HCT116 (cell line): ENCODE measurements around the gene DNM1L. TPM values are rescaled to one million over a fixed set of nuclear protein-coding genes. Genes with fewer than 3 reads are reported as not detected.

ENCODE experiments used
- ELF1 ChIP-seq: IDR thresholded peaks from 2 replicates; pipeline ENCODE4 v1.6.1; 2012; ENCODE audit warnings: low read depth, borderline replicate concordance
- EZH2 ChIP-seq: fragments of 200-600 bp; sonication (generic); IDR thresholded peaks from 2 replicates; pipeline ENCODE4 v1.6.1; 2017; ENCODE audit warnings: antibody characterized with exemption, mixed run types
- POLR2A ChIP-seq: IDR thresholded peaks from 2 replicates; pipeline ENCODE4 v1.7.0; 2011; ENCODE audit warnings: borderline replicate concordance; ENCODE audit not compliant: insufficient read depth, insufficient read length; ENCODE audit errors: extremely low read depth
- POLR2AphosphoS5 ChIP-seq: IDR thresholded peaks from 2 replicates; pipeline ENCODE4 v1.6.1; 2011; ENCODE audit warnings: mild to moderate bottlenecking, low read depth, low read length, moderate library complexity
- TCF7L2 ChIP-seq: IDR thresholded peaks from 2 replicates; pipeline ENCODE4 v1.7.0; 2011; ENCODE audit warnings: borderline replicate concordance, inconsistent platforms; ENCODE audit not compliant: insufficient read depth, insufficient read length; ENCODE audit errors: extremely low read depth
- ZNF274 ChIP-seq: fragments of 200-500 bp; sonication (Bioruptor generic); IDR thresholded peaks from 2 replicates; pipeline ENCODE4 v1.6.1; 2014; ENCODE audit warnings: mild to moderate bottlenecking, low read depth, low read length, inconsistent platforms
- total RNA-seq: library from RNA; stranded (reverse); gene quantifications from one replicate; pipeline ENCODE4 v1.2.1, GENCODE V29; 2021; ENCODE audit not compliant: unreplicated experiment
- TF ChIP-seq, protein P1 (sequence below), 3 experiments: fragments of 200-600 bp in 1 of 3; sonication (generic) in 1 of 3; IDR thresholded peaks in 2 of 3; conservative IDR thresholded peaks in 1 of 3; 2 replicates each; pipeline ENCODE4 v1.5.1; 2012 to 2017; ENCODE audit warnings: low read depth in 2 of 3, low read length in 2 of 3, antibody characterized with exemption in 1 of 3, borderline replicate concordance in 1 of 3, control low read depth in 1 of 3, mild to moderate bottlenecking in 1 of 3, mixed read lengths in 1 of 3, mixed run types in 1 of 3, moderate library complexity in 1 of 3; ENCODE audit not compliant: insufficient read depth in 1 of 3
- TF ChIP-seq, protein P2 (sequence below): IDR thresholded peaks from 2 replicates; pipeline ENCODE4 v1.6.1; 2011; ENCODE audit warnings: mild to moderate bottlenecking, low read length, moderate library complexity; ENCODE audit not compliant: insufficient replicate concordance; ENCODE audit errors: extremely low read depth
- TF ChIP-seq, protein P3 (sequence below): IDR thresholded peaks from 2 replicates; pipeline ENCODE4 v1.6.1; 2012

The DNM1L gene
- total RNA-seq, 1 experiment from 2014 or later: 69.7 TPM

DNA sequence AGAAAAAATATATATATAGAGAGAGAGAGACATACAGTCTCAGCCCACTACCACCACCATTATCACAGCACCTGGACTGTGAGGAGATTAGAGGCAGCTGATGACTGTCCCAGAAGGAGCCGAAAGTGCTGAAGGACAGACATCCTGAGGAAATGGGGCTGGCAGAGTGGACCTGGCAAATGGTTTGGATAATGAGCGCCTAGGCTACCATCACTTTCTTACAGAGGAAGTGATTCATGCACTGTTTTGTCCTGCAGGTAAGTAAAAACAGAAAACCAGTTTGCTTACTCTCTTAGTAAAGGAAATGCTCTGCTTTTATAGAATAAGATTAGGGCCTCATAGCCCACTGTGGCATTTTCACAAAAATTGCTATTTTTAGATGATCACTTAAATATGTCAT lies 28.6 kb upstream of the DNM1L start (continued):
- TF ChIP-seq, protein P1, sequence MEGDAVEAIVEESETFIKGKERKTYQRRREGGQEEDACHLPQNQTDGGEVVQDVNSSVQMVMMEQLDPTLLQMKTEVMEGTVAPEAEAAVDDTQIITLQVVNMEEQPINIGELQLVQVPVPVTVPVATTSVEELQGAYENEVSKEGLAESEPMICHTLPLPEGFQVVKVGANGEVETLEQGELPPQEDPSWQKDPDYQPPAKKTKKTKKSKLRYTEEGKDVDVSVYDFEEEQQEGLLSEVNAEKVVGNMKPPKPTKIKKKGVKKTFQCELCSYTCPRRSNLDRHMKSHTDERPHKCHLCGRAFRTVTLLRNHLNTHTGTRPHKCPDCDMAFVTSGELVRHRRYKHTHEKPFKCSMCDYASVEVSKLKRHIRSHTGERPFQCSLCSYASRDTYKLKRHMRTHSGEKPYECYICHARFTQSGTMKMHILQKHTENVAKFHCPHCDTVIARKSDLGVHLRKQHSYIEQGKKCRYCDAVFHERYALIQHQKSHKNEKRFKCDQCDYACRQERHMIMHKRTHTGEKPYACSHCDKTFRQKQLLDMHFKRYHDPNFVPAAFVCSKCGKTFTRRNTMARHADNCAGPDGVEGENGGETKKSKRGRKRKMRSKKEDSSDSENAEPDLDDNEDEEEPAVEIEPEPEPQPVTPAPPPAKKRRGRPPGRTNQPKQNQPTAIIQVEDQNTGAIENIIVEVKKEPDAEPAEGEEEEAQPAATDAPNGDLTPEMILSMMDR (IDR thresholded peaks at IDR 0.05 in 2 of 3, conservative IDR thresholded peaks at IDR 0.05 in 1 of 3; ENCODE audit: borderline replicate concordance in 1 of 3, insufficient read depth in 1 of 3, low read depth in 2 of 3, low read length in 2 of 3): no peak
- TF ChIP-seq, protein P2, sequence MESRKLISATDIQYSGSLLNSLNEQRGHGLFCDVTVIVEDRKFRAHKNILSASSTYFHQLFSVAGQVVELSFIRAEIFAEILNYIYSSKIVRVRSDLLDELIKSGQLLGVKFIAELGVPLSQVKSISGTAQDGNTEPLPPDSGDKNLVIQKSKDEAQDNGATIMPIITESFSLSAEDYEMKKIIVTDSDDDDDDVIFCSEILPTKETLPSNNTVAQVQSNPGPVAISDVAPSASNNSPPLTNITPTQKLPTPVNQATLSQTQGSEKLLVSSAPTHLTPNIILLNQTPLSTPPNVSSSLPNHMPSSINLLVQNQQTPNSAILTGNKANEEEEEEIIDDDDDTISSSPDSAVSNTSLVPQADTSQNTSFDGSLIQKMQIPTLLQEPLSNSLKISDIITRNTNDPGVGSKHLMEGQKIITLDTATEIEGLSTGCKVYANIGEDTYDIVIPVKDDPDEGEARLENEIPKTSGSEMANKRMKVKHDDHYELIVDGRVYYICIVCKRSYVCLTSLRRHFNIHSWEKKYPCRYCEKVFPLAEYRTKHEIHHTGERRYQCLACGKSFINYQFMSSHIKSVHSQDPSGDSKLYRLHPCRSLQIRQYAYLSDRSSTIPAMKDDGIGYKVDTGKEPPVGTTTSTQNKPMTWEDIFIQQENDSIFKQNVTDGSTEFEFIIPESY: no peak
- TF ChIP-seq, protein P3, sequence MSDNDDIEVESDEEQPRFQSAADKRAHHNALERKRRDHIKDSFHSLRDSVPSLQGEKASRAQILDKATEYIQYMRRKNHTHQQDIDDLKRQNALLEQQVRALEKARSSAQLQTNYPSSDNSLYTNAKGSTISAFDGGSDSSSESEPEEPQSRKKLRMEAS: no peak
- no peak for TF ChIP-seq ZNF274
- no peak for TF ChIP-seq TCF7L2
- TF ChIP-seq POLR2AphosphoS5: no peak
- TF ChIP-seq EZH2: no peak
- TF ChIP-seq POLR2A: no peak
- no peak for TF ChIP-seq ELF1
